SU-DHL-6 (cell line): ENCODE measurements around the gene AGPAT3.

Experiments
- EZH2phosphoT487 ChIP-seq: fragments of 200-600 bp; sonication (generic), shearing (Covaris generic); conservative IDR thresholded peaks from 2 replicates; pipeline ENCODE4 v1.6.1; 2018; ENCODE audit warnings: mild to moderate bottlenecking, antibody characterized with exemption, low read length, moderate library complexity, mixed read lengths
- TF ChIP-seq, protein P1 (sequence below): fragments of 200-600 bp; sonication (generic); IDR thresholded peaks from one replicate; pipeline ENCODE4 v1.5.1; 2017; ENCODE audit warnings: antibody characterized with exemption, mild to moderate bottlenecking, low read length, moderate library complexity; ENCODE audit not compliant: insufficient read depth, poor library complexity, severe bottlenecking

DNA sequence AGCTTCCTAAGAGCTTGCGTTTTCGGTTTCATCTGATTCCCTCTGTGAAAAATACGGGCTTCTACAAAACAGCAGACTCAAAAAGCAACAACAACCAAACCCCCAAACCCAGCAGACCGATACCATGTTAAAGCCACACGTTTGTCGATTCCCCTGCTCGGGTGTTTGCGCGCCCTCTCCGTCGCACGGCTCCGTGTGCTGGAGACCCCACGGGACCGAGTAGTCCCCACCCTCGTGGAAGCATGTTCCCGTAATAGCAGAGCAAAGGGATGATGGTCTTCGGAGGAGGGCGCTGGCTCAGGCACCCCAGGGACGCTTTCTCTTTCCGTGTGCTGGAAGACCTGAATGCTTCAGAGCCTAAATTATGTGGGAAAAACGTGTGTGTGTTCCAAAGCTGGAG lies 42.7 kb downstream of the AGPAT3 start:
- TF ChIP-seq, protein P1, sequence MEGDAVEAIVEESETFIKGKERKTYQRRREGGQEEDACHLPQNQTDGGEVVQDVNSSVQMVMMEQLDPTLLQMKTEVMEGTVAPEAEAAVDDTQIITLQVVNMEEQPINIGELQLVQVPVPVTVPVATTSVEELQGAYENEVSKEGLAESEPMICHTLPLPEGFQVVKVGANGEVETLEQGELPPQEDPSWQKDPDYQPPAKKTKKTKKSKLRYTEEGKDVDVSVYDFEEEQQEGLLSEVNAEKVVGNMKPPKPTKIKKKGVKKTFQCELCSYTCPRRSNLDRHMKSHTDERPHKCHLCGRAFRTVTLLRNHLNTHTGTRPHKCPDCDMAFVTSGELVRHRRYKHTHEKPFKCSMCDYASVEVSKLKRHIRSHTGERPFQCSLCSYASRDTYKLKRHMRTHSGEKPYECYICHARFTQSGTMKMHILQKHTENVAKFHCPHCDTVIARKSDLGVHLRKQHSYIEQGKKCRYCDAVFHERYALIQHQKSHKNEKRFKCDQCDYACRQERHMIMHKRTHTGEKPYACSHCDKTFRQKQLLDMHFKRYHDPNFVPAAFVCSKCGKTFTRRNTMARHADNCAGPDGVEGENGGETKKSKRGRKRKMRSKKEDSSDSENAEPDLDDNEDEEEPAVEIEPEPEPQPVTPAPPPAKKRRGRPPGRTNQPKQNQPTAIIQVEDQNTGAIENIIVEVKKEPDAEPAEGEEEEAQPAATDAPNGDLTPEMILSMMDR, result no peak
- no peak for TF ChIP-seq EZH2phosphoT487
